GM23248 (cell line): Measurements from ENCODE around the gene MAML2.

Source experiments
- EZH2 ChIP-seq: fragments of 200-600 bp; sonication (generic); IDR thresholded peaks from 2 replicates; pipeline ENCODE4 v1.6.1; 2018; ENCODE audit warnings: antibody characterized with exemption, mild to moderate bottlenecking; ENCODE audit not compliant: insufficient read depth, poor library complexity, severe bottlenecking
- EZH2phosphoT487 ChIP-seq: fragments of 200-600 bp; sonication (generic); IDR thresholded peaks from 2 replicates; pipeline ENCODE4 v1.6.1; 2018; ENCODE audit warnings: antibody characterized with exemption, moderate library complexity, mild to moderate bottlenecking, low read depth; ENCODE audit not compliant: insufficient read depth

- TF ChIP-seq EZH2 (no peak), EZH2phosphoT487 (no peak)
Measured at GRCh38 chr11:96334219-96334618, 8.8 kb downstream of the MAML2 start.
